NCI-H2227 (cell line): ENCODE results near the gene C13orf46.

Experiments used
- DNase-seq: peaks from one replicate; lab custom pipeline; 2025; ENCODE audit not compliant: unreplicated experiment; lab: John Stamatoyannopoulos, UW

The C13orf46 gene

DNA sequence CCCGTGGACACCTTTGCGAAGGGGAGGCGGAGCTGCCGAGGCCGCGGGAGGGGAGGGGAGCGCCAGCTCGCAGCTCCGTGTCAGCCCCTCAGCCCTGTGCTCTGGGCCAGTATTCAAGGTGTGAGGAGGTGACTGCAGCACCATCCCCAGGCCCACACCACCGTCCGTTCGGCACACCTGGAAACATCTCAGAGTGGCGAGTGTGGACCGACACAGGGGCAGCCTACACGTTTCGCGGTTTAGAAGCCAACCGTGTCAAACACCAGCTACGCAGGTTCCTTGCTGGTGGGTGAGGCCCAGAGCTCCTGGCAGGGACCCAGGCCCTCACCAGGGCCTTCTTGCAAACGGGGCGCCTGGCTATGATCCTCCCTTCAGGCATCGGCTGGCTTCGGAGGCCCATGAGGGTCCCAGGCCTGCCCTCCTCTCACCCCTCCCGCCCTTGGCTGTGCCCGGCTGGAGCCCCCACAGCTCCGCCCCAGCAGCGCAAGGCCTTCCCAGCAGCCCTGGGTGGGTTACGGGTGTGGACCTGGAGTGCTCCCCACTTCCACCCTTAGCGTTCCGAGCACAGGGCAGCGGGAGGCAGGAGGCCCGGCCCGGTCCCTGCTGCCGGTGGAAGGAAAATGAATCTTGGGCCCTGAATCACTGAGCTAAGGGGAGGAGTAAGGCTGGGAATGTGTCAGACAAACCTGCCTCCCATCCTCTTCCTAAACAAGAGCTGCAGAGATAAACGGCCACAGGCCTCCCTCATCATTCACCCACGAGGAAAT lies 1.2 kb downstream of the C13orf46 start:
- no peak for DNase-seq

DNA sequence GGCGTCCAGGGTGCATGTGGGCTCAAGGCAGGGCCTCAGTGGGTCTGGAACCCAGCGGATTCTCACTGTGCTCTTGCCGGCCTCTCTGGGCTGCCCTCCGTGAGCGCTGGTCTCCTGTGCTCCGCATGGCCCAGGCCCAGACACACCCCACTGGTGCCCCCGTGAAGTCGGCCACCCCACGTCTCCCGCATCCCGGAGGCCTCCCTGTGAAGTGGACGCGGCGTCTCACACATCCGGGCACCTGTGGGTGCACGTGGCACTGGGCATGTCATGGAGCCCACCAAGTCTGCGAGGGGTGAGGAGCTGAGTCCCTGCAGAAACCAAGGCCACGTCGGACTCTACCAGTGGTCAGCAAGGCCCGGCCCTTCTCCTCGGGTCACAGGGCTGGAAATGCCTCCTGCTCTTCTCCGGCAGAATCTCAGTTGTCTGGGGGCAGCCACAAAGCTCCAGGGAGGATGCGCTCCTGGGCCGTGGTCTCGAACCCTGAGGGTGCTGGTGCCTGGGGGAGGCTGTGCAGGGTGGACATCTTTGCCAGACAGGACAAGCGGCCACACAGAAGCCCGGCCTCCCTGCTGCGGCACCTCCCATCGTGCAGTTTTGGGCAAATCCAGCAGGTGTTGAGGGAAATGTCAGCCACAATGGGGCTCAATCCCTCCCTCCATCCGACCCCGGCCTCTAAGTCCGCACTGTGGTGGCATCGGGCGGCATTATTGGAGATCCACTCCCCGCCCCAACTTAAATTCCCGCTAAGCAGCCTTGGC lies 2.2 kb downstream of the C13orf46 start:
- no peak for DNase-seq

DNA sequence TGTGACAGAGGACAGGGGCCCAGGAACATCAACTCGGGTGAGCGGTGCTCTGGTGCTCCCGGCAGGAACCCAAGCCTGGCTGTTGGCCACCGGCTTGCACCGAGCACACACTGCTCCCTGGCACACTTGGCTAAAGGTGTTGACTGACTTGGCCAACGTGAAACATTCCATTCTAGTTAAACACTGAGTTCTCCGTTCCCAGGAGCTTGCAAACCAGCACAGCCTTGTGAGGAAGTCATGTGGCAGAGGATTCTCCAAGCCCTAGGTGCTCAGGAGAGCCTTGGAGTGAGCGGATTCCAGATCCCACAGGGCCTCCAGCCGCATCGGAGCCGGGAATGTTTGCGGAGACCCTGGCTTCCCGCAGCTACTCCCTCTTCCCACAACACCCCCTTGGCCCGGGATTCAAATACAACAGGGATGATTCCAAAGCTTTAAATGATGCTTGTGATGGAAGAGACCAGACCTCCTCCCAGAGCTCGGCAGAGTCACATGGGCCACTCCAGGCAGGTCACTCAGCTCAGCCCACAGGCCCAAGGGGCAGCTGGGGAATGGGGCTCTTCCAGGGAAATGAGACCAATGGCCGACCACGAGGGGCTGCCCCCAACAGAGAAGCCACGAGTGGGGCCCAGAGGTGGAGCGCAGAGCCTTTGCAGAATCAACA lies 2.9 kb downstream of the C13orf46 start:
- no peak for DNase-seq

DNA sequence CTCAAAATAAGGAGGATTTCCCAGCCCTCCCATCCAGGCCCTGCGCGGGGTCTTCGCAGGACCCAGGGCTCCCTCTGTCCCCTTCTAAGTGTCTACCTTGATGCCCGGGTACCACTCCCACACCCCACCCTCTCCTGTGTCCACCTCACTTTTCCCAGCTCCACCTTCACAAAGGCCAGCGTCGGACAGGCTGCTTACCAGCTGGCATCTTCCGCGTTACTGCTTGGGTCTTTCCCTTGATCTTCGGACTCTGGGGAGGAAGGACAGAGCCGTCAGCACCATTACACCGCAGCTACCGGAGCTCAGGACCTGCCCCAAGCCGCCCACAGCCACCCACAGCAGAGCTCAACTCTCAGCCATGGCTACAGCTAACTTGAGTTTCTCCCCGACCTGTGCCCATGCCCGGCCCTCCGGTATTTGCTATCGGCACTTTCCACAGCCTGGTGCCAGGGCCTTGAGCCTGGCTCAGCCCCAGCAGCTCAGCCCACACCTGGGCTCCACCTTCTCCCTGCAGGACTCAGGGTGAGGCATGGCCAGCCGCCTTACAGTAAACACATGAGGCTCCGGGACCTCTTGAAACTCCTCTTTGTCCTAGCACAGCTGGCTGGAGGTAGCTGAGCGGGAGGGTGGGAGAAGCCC lies 3.8 kb downstream of the C13orf46 start:
- no peak for DNase-seq

DNA sequence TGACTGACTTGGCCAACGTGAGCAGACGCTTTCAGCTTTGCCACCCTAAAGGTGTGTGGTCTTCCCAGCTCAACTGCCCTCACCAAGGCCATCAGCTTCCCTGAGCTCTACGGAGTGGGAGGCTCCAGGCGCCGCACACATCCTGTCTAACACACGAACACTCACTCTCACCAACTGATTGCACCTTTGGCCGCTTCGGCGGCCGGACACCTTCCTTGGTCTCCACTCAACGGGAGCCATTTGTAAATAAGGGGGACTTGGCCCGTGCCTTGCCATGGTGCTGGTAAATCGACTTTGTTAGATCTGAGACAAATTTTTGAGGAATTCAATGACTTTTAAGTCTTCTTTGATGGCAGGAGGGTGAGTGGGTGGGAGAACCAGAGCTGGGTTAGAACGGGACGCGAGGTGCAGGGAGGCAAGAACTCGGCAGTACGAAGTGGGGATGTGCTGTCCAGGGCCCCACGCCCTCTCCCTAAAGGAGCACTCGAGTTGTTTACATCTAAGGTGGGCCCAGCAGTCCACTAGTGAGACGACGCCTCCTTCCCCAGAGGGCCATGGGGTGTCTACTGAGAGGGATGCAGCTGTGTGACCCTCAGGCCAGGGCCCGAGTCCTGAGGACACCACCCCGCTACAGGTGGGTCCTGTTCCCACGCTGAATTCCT lies 4.4 kb downstream of the C13orf46 start:
- DNase-seq: no peak

DNA sequence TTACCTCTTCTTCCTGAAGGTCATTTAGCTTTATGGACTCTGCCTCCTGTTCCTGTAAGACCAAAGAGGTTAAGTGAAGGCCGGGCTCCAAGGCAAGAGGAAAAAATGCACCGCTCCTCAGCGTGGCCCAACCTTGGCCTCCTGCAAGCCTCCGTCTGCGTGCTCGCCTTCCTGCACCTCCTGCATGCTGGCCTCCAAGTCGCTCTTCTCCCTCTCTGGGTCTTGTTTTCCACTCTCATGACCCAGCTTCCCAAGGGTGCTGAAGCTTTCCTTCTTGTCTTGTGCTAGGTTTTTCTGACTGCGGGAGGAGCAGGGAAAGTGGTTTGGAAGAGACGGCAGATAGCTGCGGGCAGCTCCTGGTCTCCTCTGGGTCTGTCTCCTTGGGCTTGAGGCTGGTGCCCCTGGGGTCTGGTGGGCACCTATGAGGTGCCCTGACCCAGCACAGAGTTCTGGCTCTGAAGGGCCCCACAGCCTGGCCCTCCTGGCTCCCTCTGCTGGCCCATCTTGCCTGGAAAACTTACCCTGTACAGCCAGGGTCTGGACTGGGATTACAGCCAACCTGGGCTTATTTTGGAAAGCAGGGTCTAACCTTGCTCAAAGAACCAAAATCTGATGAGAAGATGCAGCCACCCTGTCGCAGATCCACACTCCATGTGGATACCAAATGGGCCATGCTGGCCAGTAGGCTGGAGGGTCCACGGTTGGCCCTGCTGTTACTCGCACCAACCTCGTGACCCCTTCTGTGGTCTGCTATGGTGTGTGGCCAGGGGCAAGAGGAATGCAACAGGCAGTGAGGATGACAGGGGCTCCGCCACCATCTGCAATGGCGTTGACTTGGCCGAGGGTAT lies 5.2 kb downstream of the C13orf46 start:
- DNase-seq: no peak

DNA sequence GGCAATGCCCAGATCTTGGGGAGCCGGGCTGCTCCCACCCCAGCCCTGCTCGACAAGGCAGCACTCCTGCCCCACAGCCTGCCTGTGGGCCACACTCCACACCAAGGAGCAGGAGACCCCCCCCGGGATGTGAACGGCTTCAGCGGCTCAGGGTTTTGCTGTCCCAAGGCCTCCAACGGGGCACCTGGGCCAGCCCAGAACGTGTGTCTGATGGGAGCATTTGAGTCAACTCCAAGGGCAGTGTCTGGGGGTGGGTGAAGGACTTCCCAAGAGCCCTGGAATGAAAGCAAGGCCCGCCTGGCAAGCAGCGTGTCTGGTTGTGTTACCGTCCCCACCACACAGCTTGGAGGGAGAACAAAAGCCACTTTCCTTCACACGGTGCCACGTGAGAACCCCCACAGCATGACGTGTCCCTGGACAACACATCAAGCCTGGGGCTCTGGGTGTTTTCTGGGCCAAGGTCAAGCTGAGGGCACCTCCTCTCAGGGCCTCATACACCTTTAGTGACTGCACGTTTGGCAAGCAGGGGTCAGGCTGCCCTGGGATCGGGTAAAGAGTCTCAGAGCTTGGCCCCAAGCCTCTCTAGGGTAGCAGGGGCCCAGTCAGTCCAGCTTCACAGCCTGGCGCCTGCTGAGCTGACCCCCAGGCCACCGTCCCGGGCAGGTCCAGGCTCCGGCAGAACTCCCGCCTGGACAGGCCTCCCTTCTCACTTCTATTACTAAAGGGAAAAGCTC lies 6.0 kb downstream of the C13orf46 start:
- DNase-seq: no peak

DNA sequence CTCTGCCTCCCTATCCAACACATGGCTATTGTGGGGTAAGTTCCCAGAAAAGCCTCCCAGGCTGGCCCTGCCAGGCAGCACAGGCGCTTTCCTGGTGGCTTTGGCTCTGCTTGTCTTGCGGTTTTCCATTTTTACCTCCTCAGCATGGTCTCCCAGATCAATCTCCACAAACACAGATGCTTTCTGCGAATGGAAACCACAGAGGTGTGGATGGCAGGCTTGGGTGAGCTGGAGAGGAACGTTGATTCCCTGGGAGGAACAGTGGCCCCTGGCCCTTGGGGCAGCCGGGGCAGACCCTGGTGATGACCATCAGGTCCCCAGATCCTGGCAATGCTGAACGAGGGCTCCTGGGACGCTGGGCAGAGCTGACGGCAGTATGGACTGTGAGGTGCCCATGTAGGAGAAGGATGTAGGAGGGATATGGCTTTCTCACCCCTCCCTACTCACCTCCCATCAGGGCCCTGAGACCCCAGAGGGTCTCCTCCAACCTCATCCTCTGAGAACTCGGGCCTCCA lies 6.6 kb downstream of the C13orf46 start:
- no peak for DNase-seq

DNA sequence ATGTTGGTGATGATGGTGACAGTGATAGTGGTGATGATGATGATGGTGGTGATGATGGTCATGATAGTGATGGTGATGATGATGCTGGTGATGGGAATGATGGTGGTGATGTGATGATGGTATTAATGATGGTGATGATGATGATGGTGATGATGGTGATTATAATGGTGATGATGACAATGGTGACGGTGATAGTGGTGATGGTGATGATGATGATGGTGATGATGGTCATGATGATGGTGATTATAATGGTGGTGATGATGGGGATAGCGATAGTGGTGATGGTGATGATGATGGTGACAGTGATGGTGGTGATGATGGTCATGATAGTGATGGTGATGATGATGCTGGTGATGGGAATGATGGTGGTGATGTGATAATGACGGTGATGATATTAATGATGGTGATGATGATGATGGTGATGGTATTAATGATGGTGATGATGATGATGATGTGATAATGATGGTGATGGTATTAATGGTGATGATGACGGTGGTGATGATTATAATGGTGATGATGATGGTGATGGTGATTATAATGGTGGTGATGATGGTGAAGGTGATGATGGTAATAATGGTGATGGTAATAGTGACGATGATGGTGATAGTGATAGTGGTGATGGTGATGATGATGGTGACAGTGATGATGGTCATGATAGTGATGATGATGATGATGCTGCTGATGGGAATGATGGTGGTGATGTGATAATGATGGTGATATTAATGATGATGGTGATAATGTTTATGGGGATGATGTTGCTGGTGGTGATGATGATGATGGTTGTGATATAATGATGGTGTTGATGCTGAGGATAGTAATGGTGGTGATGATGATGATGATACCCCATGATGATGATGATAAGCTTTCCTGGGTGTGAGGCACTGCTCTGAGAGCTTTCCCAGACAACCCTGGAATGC lies 7.7 kb downstream of the C13orf46 start:
- DNase-seq: no peak

DNA sequence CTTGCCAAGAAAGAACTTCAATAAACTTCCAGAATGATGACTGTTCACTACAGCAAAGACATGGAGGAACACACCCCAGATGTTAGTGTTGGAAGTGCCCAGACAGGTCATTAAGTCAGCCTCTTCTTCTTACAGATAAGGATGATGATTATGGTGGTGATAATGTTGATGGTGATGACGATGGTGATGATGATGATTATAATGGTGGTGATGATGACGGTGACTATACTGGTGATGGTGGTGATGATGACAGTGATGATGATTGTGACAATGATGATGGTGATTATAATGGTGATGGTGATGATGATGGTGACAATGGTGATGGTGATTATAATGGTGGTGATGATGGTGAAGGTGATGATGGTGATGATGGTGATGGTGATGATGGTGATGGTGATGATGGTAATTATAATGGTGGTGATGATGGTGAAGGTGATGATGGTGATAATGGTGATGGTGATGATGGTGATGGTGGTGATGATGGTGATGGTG lies 8.4 kb downstream of the C13orf46 start:
- no peak for DNase-seq

DNA sequence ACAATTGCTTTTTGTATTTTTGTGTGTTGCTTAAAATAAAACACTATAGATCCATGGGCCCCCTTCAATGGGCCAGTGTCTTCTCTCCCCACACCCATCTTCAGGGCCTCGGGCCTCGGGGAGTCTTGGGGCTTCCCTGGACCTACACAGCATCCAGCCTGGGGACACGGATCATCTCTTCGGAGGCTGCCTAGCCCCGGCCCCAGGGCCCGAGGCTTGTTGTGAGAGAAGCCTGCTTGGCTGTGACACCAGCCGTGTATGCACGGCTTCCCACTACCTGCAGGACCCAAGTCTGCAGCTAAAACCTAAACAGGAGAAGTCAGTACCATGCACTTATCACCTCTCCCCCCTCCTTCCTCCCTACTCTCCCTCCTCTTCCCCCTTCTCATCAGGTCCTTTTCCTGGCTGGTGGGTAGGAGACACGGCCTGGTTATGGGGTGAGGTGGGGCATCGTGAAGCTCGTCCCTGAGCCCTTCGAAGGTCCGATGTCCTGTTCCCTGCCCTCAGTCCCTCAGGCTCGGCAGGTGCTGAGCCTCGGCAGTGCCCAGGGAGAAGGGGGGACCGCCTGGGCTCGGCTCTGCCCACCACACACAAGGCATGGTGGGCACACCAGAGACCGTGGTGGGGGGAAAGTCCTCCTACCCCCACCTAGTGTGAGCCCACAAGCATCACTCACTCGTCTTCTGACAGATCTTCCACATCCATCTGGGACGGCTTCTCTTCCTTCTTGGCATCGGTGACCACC lies 9.5 kb downstream of the C13orf46 start:
- DNase-seq: no peak

DNA sequence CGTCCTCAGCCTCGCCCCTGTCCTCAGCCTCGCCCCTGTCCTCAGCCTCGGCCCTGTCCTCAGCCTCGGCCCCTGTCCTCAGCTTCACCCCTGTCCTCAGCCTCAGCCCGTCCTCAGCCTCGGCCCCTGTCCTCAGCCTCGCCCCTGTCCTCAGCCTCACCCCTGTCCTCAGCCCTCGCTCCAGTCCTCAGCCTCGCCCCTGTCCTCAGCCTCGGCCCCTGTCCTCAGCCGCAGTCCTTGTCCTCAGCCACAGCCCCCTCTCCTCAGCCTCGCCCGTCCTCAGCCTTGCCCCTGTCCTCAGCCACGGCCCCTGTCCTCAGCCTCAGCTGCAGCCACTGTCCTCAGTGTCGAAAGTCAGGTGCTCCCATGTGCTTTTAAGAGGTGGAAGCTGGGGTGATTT lies 10.5 kb downstream of the C13orf46 start:
- no peak for DNase-seq

DNA sequence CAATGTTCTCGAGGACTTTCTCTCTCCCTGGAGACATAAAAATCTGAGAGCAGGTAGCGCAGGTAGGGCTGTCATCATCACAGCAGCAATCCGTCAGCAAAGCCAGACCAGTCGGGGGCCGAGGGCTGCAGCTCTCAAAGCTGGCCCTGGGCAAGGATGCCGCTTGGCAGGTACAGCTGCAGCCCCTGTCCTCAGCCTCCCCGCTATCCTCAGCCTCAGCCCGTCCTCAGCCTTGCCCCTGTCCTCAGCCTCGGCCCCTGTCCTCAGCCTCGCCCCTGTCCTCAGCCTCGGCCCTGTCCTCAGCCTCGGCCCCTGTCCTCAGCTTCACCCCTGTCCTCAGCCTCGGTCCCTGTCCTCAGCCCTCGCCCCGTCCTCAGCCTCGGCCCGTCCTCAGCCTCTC lies 10.9 kb downstream of the C13orf46 start:
- no peak for DNase-seq

DNA sequence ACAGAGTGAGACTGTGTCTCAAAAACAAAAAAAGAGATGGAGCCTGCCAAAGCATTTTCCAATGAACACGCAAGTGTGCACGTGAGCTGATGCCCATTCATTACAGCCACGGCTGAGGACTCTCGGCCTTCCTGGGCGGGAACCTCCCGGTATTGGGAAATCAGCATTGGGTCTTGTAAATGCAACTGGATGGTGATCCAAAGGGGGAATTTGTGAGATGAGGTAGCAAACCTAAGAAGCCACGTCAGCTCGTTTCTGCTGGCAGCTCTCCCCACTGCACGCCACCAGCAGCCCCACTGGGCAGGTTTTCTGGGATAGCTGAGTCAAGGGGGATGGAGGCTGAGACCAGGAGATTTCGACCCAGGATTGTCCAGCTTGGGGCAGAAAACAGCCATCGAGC lies 11.5 kb downstream of the C13orf46 start:
- no peak for DNase-seq

DNA sequence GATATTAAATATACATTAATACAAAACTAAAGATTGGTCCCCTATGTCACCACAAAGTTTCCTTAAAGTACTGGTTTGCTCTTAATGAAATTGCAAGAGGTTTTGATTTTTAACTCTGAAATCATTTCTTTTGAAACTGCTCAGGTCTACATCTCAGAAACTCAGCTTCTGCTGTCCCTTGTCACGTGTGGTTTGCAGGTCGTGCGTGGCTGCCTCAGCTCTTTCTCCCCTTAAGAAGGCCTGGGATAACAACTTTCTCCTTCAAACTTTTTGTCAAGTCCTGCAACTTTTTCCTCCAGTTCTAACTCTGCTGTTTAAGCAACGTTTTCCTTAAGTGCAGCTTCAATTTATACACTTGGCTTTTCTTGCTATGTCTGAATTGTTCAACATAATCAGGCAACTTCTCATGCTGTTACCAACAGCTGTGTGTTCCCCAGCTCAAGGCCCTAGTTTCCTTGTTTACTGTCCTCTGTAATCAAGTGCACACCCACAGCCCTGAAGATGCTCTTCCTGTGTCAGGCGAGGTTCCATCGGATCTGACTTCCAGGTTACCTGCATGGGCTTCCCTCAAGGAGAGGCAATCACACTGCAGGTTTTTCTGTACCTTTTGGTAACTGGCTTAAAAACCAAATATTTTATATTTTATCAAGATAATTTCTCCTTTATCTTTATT lies 13.5 kb downstream of the C13orf46 start:
- DNase-seq: no peak

DNA sequence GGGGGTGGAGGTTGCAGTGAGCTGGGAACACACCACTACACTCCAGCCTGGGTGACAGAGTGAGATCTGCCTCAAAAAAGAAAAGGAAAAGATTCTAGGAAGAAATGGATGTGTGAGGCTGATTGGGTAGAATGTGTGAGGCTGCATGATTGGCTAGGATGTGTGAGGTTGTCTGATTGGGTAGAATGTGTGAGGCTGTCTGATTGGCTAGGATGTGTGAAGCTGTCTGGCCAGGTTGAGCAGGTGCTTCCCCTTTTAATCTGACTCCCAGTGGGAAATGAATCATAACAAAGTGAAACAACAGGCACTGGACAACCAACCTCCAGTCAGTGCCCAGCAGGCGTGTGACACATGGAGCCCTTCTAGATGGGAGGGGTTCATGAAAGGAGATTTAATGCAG lies 14.7 kb downstream of the C13orf46 start:
- no peak for DNase-seq

DNA sequence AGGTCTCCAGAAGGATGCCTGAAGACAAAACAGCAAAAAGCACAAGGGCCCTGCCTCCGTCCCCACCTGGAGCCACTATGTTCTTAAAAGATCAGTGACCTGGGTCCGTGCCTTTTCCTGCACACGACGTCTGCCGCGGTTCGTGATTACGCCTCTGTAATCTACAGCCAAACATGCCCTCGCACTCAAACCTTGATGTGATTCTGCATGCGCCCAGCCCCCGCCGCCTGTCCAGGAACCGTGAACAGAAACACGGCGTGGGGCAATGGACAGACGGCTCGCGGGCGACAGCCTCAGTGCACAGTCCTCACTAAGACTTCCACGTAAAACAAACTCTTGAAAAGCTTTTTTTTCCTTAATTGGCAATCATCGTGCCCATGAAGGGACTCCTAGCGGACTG lies 15.5 kb downstream of the C13orf46 start:
- no peak for DNase-seq
